NK-92 treated with Interleukin-12 subunit alpha and Interleukin-12 subunit beta, amount 100 ng/mL, for 24 hours (cell line): ENCODE results near the gene MUC4.
"Not testable (repeated sequence)": the region's sequence is repeated elsewhere in the genome, so short reads cannot be mapped to it uniquely, and the experiment has no call there.

ENCODE experiments used
- DNase-seq: peaks from one replicate; lab custom pipeline; 2025; lab: John Stamatoyannopoulos, UW

The MUC4 gene

DNA sequence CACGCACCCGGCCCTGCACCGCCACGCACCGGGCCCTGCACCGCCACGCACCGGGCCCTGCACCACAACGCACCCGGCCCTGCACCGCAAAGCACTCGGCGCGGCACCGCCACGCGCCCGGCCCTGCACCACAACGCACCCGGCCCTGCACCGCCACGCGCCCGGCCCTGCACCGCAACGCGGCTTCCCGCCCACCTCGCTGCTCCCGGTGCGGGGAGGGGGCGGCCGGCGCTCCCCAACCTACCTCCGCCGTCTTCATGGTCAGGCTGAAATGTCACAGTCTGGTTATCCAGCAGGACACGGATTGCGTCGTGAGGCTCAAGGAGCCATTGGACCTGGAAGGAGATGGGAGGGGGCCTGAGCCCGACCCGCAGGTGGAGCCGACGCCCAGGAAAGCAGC is 49.1 kb downstream of the MUC4 start:
- DNase-seq: no peak

DNA sequence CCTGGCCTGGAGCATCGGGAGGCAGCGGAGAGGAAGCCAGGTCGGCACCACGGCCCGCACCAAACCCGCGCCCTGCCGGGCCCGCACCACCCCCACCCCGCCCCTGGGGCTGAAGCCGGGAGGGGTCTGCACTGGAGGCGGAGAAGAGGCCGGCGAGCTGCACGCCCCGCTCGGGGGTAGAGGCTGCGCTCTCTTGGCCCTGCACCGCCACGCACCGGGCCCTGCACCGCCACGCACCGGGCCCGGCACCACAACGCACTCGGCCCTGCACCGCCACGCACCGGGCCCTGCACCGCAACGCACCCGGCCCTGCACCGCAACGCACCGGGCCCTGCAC is 49.5 kb downstream of the MUC4 start:
- no peak for DNase-seq

DNA sequence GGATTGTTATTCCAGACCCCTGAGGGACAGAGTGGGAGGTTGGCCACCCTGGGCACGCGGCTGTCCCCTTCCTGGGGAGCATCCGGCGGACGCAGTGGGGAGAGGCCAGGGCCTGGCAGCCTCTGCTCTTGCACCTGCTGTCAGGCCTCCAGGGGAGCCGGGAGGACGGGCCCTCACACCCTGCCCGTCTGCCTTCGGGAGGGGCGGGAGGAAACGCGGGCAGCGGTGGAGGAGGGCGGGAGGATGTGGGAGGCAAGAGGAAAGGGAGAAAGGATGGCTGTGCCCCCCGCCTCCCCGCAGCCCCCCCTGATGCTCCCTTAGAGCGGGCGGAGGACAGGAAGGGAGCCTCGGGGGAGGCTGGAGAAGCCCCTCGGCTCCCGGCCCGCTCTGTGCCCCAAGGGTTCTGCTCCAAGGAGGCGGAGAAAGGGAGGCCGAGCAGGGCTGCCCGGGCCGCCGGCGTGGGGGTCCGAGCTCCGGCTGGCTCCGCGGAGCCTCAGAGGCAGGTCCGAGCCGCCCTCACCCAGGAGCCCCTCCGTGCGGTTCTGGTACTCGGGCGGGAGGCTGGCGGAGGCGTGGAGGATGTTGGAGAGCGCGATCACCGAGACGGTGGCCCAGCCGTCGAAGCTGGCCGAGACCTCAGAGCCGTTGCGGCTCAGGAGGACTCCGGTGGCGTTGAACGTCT is 50.0 kb downstream of the MUC4 start:
- no peak for DNase-seq

DNA sequence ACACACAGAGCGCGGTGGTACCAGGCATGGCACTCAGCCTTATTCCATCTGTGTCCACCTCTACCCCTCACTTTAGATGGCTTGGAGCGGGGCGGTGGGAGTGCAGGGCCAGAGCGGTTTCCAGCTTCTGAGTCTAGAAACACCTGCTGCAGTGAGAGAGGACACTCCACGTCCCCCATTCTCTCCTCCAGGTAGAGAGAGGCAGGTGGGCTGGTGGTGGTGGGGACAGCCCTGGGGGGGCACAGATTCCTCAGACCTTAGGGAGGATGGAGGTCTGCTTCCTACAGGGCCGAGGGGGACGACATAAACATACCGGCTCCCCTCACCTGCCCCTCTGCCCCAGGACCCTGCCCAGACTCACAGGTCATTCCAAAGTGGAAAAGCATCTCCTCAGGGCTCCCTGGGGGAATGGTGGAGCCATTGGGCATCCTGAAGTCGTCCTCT is 50.6 kb downstream of the MUC4 start:
- no peak for DNase-seq

DNA sequence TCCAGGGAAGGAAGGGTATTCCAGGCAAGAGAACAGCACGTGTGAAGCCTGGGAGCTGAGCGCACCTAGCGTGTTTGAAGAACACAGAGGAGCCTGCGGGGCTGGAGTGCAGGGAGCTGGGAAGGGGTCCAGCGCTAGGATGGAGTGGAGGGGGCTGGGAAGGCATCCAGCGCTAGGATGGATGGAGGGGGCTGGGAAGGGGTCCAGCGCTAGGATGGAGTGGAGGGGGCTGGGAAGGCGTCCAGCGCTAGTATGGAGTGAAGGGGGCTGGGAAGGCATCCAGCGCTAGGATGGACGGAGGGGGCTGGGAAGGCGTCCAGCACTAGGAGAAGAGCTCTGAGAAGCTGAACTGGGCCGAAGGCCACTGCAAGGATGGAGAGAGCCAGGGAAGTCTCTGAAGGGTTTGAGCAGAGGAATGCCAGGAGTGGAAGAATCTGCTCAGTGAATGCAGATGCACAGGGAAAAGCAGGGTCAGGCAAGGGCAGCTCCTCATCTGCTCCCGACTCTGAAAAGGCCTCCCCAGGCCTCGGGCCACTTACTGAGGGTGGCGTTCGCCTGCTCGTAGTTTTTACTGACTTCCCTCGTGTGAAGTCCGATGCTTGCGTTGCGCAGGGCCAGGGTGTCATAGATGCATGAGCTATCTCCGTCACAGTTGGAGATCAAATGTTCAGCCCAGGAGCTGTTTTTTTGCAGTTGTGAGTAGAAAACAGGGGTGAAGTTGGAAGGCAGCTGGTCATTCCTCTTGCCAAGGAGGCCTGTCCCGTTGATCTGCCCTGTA is 51.2 kb downstream of the MUC4 start:
- no peak for DNase-seq

DNA sequence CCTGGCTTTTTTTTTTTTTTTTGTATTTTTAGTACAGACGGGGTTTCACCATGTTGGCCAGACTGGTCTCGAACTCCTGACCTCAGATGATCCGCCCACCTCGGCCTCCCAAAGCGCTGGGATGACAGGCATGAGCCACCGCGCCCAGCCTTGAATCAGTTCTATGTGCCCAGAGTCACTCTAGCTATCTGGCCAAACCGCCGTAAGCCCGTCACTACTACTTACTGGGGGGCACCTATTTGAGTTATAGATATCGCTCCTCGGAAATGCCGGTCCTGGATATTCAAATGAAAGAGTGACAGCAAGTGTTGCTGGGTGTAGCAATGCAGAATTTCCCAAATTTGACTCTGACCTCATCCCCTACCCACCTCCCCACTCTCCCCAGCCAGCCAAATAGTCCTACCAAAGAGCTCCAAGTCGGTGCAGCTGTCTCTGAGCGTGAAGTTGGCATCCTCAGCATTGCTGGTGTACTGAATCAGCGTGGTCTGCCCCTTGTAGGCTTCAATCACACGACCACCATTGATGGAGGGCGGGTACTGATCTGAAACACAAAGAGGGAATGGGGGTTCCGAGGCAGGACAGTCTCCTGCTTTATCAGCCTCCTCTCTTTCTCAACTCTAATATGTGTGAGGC is 52.9 kb downstream of the MUC4 start:
- no peak for DNase-seq

DNA sequence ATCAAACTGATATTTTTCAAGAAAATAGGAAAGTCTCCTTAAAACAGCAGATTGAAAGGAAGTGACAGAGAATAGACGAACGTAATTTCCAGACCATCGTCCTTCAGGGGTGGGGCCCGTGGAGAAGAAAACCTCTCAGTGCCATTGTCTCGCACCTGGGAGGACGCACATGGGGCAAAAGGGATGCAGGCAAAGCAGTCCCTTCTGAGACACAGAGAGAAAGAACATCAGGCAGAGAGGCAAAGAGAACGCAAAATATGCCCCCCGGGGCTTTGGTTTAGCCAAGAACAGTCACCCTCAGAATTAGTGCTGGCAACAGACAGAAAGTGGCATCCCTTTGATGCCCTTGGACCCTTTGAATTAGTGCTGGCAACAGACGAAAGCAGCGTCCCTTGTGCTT is 53.9 kb downstream of the MUC4 start:
- no peak for DNase-seq

DNA sequence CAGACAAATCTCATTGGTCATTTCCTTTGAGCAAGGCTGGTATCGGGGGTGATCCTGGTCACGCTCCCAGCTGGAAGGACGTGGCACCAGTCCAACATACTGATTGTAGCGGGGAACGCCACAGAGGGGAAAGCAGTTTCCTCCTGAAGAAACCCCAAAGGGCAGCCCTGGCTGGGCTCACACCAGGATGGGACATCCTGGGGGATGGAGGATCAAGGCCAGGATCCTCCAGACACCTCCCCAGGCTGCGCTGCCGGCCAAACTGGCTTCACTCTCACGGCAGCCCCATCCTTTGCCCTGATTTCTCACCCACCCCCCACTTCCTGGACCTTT is 54.3 kb downstream of the MUC4 start:
- DNase-seq: no peak

DNA sequence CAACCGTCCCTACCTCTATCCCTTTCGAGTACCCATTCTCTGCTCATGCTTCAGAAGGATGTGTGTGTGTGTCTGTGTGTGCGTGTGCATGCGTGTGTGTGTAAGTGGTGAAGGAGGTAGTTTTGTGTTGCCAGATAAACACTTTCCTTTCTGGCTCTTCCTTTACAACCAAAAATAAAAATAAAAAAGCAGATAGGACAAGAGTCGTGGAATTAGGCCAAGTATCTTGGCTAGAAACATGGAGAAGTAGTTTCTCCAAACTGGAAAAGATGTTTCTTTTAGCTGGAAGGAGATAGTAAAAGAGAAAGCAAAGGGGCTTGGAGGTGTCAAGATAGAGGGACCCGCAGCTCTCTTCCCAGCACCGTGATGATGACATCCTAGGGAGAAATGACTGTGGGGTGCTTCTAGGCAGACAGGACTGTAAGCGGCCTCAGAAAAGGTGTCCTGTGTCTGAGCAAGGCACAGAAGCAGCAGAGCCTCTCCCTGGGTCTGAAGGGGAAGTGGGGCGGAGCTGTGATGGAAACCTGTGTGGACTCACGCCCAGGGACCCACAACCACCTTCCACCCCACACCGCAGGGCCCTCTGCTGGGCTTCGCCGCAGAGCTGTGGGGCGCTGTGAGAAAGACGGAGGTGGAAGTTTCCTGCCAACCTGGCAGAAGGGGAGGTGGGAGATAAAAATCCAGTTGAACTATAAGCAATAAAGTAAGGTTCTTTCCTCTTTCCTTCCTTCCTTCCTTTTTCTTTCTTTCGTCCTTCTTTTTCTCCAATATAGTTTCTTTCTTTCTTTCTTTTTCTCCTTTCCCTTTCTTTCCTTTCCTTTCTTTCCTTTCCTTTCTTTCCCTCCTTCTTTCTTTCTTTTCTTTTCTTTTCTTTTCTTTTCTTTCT is 55.7 kb downstream of the MUC4 start:
- no peak for DNase-seq

DNA sequence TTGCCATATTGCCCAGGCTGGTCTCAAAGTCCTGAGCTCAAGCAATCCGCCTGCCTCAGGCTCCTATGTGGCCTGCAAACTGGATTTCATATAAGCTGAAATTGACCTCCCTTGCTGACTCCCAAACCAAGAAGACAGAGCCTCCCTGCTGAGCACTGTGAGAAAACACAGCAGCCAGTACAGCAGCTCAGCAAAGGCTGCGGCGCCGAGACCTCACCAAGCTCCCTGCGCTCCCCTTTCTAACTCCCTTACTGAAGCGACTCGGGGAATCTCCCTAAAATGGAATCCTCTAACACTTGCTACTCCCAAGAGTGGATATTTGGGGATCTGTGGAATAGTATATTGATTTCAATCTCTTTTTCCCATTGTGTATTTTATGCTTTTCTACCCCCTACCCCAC is 56.3 kb downstream of the MUC4 start:
- no peak for DNase-seq

DNA sequence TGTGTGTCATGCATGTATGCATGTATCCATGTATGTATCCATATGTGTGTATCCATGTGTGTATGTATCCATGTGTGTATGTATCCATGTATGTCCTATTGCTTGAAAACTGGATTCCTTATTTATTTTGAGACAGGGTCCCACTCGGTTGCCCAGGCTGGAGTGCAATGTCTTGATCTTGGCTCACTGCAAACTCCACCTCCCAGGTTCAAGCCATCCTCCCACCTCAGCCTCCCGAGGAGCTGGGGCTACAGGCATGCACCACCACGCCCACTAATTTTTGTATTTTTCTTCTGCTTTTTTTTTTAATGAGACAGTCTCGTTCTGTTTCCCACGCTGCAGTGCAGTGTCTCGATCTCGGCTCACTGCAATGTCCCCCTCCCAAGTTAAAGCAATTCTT is 56.8 kb downstream of the MUC4 start:
- DNase-seq: no peak

DNA sequence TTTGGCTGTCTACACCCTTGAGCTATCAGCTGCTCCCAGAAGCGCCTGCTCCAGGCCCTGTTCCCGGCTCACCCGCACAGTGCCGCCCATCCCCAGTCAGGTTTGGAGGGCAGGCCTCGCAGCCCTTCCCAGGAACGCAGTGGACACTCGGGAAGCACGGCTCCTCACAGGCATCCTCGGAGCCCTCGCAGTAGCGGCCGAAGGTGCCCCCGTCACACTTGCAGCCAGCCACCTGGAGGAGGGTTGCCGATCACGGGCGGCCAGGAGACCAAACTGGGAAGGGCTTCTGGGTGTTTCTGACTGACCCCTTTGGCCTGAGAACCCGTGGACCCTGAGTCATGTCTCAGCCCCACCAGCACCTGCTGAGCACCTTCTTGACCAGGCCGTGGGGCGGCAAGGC is 57.6 kb downstream of the MUC4 start:
- DNase-seq: no peak

DNA sequence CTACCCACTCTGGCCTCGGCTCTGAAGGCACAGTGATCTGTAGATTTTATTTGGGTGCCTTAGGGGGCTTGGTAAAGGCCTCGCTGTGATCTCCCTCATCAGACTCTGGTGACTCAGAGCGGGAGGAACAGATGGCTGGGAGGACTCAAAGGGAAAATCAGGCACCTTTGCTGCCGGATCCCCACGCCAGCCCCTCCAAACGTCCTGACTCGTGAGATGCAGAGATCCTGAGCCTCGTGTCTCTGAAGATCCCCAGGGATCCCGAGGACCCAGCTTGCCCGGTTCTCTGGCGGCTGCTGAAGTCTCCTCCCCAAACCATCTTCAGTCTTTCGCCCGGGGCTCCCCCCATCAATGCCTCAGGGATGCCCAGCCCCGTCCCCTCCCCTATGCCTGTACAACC is 58.1 kb downstream of the MUC4 start:
- no peak for DNase-seq

DNA sequence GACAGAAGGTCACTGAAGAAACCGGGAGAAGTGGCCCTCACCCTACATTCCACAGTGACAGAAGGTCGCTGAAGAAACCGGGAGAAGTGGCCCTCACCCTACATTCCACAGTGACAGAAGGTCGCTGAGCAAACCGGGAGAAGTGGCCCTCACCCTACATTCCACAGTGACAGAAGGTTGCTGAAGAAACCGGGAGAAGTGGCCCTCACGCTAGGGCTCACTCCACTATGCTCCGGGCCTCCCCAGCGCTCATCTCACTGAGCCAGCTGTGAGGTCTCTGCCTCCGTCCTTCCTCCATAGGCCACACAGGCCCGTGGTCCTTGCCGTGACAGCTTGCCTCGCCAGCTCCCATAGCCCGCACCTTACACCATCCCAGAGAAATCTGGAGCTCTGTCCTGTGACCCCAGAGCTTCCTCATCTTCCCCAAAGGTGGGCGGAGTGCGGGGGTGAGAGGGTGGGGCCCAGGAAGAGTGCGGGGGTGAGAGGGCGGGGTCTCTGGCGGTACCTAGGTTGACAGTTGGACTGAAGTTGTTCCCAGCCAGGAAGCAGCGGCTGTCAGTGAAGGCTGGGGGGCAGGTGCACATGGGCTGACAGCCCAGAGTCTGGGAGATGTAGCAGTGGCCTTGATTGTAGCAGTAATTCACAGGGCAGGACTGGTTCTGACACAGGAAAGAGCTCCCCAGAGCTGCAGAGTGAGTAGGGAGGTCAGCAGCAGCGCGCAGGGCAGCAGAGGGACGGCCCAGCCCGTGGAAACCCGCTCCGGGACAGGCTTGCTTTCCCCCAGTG is 59.0 kb downstream of the MUC4 start:
- no peak for DNase-seq

DNA sequence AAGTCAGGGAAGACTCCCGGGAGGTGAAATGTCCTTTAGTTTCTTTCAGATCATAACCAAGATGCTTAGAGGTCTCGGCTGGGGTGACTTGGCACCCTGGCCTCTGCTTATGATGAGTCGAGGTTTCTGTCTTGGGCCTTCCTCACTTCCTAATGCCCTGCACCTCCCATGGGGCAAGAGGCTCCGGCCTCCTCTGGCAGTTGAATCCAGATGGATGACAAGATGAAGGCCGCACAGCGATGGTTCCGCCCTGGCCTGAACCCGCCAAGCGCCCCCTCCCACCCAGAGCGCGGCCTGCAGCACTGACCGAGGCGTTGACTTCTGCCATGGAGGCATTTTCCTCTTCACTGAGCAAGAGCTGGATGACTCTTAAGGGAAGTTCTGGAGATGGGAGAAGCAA is 59.7 kb downstream of the MUC4 start:
- no peak for DNase-seq

DNA sequence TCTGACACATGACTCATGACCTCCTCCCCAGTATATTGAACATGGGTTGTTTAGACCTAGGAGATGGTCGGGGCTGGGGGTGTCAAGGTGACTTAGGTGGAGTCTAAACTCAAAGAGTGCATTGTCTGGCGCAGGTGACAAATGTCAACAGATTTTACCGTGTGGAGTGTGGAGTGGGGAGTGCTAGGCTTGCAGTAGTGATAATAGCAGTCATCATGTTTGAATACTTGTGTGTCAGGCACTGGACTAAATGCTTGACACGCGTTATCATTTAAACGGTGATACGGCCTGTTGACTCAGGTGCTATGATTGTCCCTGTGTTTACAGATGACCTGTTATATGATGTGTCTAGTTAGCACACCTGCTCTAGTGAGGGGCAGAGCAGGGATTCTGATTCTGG is 60.2 kb downstream of the MUC4 start:
- DNase-seq: no peak

DNA sequence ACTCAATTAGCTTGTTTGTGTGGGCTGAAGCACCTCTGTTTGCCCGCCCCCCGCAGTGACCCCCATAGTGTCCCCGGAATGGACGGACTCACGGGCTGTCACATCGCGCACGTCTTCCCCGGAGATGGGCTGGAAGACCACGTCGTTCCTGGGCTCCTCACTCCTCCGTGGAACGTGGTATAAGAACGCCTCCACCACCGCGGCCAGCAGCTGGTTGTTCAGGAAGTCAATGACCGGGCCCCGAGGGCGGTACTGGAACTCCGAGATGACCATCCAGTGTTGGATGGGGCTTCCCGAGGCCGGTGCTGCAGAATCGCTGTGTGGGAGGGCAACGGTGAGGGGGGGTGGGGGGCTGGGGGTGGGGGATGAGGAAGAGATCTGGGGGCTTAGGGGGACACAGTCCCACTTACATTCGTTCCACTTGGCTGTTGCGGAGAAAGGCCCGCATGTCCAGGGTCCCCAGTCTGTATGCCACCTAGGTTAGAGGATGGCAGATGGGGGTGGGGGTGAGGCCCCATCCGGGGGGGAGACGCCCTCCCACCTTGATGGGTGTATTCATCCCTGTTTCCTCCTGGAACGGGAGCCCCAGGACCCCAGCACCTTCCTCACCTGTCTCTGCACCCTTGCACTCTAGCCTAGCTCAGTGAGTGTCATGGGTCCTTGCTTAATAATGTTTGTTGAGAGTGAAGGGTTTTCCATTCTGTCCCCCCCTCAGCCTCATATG is 60.8 kb downstream of the MUC4 start:
- no peak for DNase-seq

DNA sequence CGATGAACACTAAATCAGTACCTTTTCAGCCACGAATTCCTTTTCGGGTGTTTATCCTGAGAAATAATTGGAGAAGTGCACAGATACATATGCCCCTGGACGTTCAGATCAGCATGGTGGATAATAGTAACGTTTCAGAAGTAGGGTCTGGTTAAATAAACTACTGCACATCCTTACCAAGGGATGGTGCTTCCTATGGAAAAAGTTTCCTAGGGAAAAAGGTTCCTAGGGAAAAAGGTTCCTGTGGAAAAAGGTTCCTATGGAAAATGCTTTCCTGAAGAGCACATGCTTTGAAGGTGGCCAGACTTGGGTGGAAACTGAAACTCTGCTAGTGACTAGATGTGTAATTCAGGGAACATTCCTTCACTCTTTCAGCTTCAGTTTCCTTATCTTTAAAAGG is 62.6 kb downstream of the MUC4 start:
- DNase-seq: not testable (repeated sequence)

DNA sequence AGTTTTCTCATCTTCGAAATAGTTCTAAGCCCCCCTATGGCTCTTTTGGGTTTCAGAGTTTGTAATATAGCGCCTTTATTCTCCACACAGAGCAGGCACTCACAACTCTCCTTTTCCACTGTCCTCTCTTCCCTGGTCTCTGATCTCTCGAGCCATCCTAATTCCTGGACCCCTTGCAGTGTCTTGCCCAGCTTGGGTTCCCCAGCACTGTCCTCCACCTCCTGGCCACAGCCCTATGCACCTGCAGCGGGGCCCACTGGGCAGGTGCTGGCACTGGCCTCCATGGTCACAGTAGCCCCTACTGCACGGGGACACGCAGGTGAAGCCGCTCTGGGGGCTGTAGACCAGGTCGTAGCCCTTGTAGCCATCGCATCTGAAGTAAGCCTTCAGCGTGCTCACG is 63.1 kb downstream of the MUC4 start:
- DNase-seq: no peak

DNA sequence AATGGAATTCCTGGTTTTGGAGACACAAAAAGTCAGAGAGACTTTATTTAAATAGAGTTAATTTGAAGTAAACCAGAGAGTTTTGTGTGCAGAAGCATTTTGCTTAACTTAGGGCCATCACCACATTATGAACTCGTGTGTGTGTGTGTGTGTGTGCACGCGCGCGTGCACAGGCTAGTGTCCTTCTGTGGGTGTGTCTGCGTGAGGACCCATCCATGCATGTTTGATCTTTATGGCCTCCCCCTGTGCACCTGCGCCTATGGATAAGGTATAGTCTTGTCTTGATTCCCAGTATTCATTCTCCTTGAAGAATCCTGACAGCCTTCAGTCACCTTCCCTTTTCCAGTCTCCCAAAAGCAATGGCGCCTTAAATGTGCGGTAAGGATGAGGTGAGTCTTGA is 65.0 kb downstream of the MUC4 start:
- no peak for DNase-seq

DNA sequence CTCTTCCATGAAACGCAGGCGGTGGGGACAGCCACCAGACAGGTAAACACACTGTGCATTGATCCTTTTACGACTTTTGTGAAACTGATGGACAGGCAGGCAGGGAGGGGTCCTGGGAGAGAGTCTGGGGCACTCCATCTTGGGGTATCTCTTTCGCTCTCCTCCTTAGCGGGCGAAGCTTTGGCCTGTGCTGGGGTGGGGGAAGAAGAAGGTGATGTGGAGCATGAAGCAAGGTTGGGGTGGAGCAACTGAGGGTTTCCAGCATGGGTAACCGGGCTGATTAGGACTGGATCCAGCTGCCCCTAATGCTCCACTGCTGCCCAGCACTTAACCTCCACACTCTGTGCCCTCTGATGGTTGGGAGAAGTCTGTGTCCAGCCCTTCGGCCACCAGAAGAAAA is 65.4 kb downstream of the MUC4 start:
- DNase-seq: no peak
